Neural progenitor cell (in vitro differentiated cells): ENCODE results near the gene PYCR2.

Source experiments
- EZH2phosphoT487 ChIP-seq: fragments of 200-600 bp; sonication (generic); IDR thresholded peaks from 2 replicates; pipeline ENCODE4 v1.6.1; 2017; ENCODE audit warnings: antibody characterized with exemption
- TF ChIP-seq, protein P1 (sequence below): fragments of 200-600 bp; sonication (generic); IDR thresholded peaks from 2 replicates; pipeline ENCODE4 v1.5.1; 2017; ENCODE audit warnings: antibody characterized with exemption, mild to moderate bottlenecking

- TF ChIP-seq, protein P1, sequence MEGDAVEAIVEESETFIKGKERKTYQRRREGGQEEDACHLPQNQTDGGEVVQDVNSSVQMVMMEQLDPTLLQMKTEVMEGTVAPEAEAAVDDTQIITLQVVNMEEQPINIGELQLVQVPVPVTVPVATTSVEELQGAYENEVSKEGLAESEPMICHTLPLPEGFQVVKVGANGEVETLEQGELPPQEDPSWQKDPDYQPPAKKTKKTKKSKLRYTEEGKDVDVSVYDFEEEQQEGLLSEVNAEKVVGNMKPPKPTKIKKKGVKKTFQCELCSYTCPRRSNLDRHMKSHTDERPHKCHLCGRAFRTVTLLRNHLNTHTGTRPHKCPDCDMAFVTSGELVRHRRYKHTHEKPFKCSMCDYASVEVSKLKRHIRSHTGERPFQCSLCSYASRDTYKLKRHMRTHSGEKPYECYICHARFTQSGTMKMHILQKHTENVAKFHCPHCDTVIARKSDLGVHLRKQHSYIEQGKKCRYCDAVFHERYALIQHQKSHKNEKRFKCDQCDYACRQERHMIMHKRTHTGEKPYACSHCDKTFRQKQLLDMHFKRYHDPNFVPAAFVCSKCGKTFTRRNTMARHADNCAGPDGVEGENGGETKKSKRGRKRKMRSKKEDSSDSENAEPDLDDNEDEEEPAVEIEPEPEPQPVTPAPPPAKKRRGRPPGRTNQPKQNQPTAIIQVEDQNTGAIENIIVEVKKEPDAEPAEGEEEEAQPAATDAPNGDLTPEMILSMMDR = no peak
- no peak for TF ChIP-seq EZH2phosphoT487
Observed at GRCh38 chr1:225880222-225880588, 43.8 kb downstream of the PYCR2 start.
